Naive thymus-derived CD4-positive, alpha-beta T cell (primary cell): ENCODE data around the gene PSMB3. TPM values are rescaled to one million over a fixed set of nuclear protein-coding genes. Genes with fewer than 3 reads are reported as not detected.
A peak's percentile ranks its signal among the peaks of the same experiment; 100 is the strongest.
"Not testable (repeated sequence)": the region's sequence is repeated elsewhere in the genome, so short reads cannot be mapped to it uniquely, and the experiment has no call there.

ENCODE experiments used
- ATAC-seq: fragments of 150-1000 bp; cut with Tn5 transposase; 2 replicates; pipeline ENCODE4 v1.10.0; 2021; ENCODE audit warnings: mild to moderate bottlenecking, moderate library complexity
- CTCF ChIA-PET: fragments of 350-600 bp; sonication (Branson Sonifier 250); formaldehyde crosslinking; loops from one replicate; lab custom pipeline; 2021; ENCODE audit warnings: antibody characterized with exemption; lab: Charles Lee
- POLR2A ChIA-PET: fragments of 350-600 bp; sonication (Branson Sonifier 250); formaldehyde crosslinking; loops from one replicate; lab custom pipeline; 2021; ENCODE audit warnings: antibody characterized with exemption, inconsistent platforms; lab: Charles Lee
- DNase-seq, 9 donors: peaks; one replicate each; pipeline versions ENCODE4 v3.0.0 to v3.0.0-alpha.2; 2020 to 2022; ENCODE audit warnings: mixed read lengths in 1 of 9
- H3K27ac ChIP-seq: one replicate; pipeline ENCODE4 v1.7.0; 2013; ENCODE audit warnings: mild to moderate bottlenecking, low read depth, low read length, moderate library complexity
- H3K27me3 ChIP-seq, 2 donors: one replicate each; pipeline ENCODE4 v1.7.0; 2013; ENCODE audit warnings: low read length in 2 of 2, mild to moderate bottlenecking in 2 of 2, moderate library complexity in 2 of 2; ENCODE audit not compliant: control insufficient read depth in 2 of 2, insufficient read depth in 2 of 2
- H3K36me3 ChIP-seq, 3 experiments: 1 replicate in 2 of 3; 2 replicates in 1 of 3; pipeline ENCODE4 v1.7.0; 2013; ENCODE audit warnings: low read length in 3 of 3, mild to moderate bottlenecking in 3 of 3, moderate library complexity in 1 of 3; ENCODE audit not compliant: insufficient read depth in 3 of 3, control insufficient read depth in 2 of 3
- H3K4me1 ChIP-seq, 2 donors: one replicate each; pipeline ENCODE4 v1.7.0; 2013; ENCODE audit warnings: low read length in 2 of 2, mild to moderate bottlenecking in 2 of 2, moderate library complexity in 1 of 2; ENCODE audit not compliant: control insufficient read depth in 2 of 2, insufficient read depth in 2 of 2
- H3K4me3 ChIP-seq: 2 replicates; pipeline ENCODE4 v1.7.0; 2013; ENCODE audit warnings: mild to moderate bottlenecking, low read length
- H3K9me3 ChIP-seq, 3 experiments: 1 replicate in 2 of 3; 2 replicates in 1 of 3; pipeline ENCODE4 v1.7.0; 2013; ENCODE audit warnings: low read length in 3 of 3; ENCODE audit not compliant: control insufficient read depth in 2 of 3
- H3K27ac Mint-ChIP-seq, 9 donors: one replicate each; pipeline ENCODE4 v1.8.0; 2020 to 2022; ENCODE audit warnings: mixed read lengths in 9 of 9, mild to moderate bottlenecking in 8 of 9, moderate library complexity in 5 of 9, inconsistent platforms in 2 of 9
- H3K27me3 Mint-ChIP-seq, 5 donors: one replicate each; pipeline ENCODE4 v1.8.0; 2021 to 2022; ENCODE audit warnings: mixed read lengths in 5 of 5, mild to moderate bottlenecking in 1 of 5
- H3K36me3 Mint-ChIP-seq, 5 donors: one replicate each; pipeline ENCODE4 v1.8.0; 2020 to 2022; ENCODE audit warnings: mixed read lengths in 5 of 5, mild to moderate bottlenecking in 3 of 5, inconsistent platforms in 1 of 5
- H3K4me1 Mint-ChIP-seq, 7 donors: one replicate each; pipeline ENCODE4 v1.8.0; 2020 to 2022; ENCODE audit warnings: mixed read lengths in 7 of 7, mild to moderate bottlenecking in 3 of 7, inconsistent platforms in 1 of 7
- H3K4me3 Mint-ChIP-seq, 10 donors: one replicate each; pipeline ENCODE4 v1.8.0; 2020 to 2022; ENCODE audit warnings: mild to moderate bottlenecking in 10 of 10, mixed read lengths in 10 of 10, moderate library complexity in 6 of 10, inconsistent platforms in 2 of 10
- H3K9me3 Mint-ChIP-seq, 11 donors: one replicate each; pipeline ENCODE4 v1.8.0; 2020 to 2022; ENCODE audit warnings: mixed read lengths in 11 of 11, mild to moderate bottlenecking in 4 of 11, inconsistent platforms in 1 of 11, moderate library complexity in 1 of 11
- intact Hi-C, 2 donors: fragments of 100-400 bp; cut with micrococcal nuclease; formaldehyde crosslinking; loops; one replicate each; pipeline ENCODE4 v1.15.1; 2023
- polyA plus RNA-seq, 2 donors: library from polyadenylated mRNA; unstranded; fragments of 300-500 nt; fragmentation: Illumina TruSeq; gene quantifications; one replicate each; pipeline ENCODE4 v1.2.3, GENCODE V29; 2021
- total RNA-seq, 6 experiments: library from RNA in 5 of 6; stranded (reverse) in 5 of 6; gene quantifications; 1 replicate in 5 of 6; 2 replicates in 1 of 6; pipeline ENCODE4 v1.2.3 and lab custom pipeline; 2021 to 2026

PSMB3 gene
- total and polyA plus RNA-seq, 7 experiments from 2014 or later, result 60.8 to 410 (median 102) TPM

DNA sequence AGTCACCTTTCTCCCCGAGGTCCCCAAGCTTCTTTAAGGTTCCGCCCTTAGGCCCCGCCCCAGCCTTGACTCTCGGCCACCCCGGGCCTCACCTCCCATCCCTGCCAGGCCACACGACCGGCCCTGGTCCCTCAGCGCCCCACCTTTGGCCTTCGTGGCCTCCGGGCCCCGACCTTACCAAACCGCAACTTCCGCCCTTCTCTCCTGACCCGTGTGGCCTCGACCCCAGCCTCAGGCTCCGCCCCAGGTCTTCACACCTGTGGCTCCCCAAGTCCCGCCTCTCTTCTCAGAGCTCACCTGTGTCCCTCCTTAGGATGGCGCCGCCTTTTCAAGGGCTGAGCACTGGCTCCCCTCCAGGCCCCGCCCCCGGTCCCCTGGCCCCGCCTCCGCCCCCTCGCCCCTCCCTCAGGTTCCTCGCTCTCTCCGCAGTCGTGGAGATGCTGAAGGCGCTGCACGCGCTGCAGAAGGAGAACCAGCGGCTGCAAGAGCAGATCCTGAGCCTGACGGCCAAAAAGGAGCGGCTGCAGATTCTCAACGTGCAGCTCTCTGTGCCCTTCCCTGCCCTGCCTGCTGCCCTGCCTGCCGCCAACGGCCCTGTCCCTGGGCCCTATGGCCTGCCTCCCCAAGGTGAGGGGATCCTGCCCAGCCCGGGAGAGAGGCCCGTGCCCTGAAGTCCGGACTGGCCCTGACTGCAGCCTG is 32.4 kb upstream of the PSMB3 start:
- Histone ChIP-seq H3K36me3 (peaks cover 26 to 95% (median 30%) of the 10 kb centered on the region in 3 experiments), H3K27me3 (no peaks in the 10 kb centered on the region), H3K4me3 (no peak overlapping the region), H3K9me3 (no peaks in the 10 kb centered on the region), H3K27ac (no peak overlapping the region), H3K4me1 (peaks cover 3 to 5% of the 10 kb centered on the region in 2 donors)
- Mint-ChIP-seq H3K27ac (peak overlapping the region in 4 of 9 donors; percentile 54 to 70 (median 57)), H3K27me3 (no peaks in the 10 kb centered on the region), H3K9me3 (no peaks in the 10 kb centered on the region), H3K4me1 (peaks cover 19 to 61% (median 38%) of the 10 kb centered on the region in 7 donors), H3K36me3 (peaks cover 0 to 38% (median 19%) of the 10 kb centered on the region in 5 donors), H3K4me3 (no peak overlapping the region)
- DNase-seq (no peak), ATAC-seq (no peak)
- ChIA-PET CTCF (no interaction called here), POLR2A (interaction anchor here (0.8 to 15.9 kb wide), 3 partner anchors 8 to 13 kb away, joined by 4 to 317 read pairs (median 53); partner anchors contain the start of gene MLLT6)
- intact Hi-C loops, result no loop called here

- Histone ChIP-seq H3K4me3 (no peak overlapping the region), H3K27me3 (no peaks in the 10 kb centered on the region), H3K4me1 (peaks cover 3 to 12% of the 10 kb centered on the region in 2 donors), H3K9me3 (no peaks in the 10 kb centered on the region), H3K27ac (no peak overlapping the region), H3K36me3 (peaks cover 24 to 91% (median 30%) of the 10 kb centered on the region in 3 experiments)
- Mint-ChIP-seq H3K27me3 (no peaks in the 10 kb centered on the region), H3K27ac (peak overlapping the region in 5 of 9 donors; percentile 5 to 80 (median 44)), H3K9me3 (no peaks in the 10 kb centered on the region), H3K4me3 (no peak overlapping the region), H3K36me3 (peaks cover 0 to 32% (median 19%) of the 10 kb centered on the region in 5 donors), H3K4me1 (peaks cover 15 to 64% (median 37%) of the 10 kb centered on the region in 7 donors)
- ATAC-seq (no peak), DNase-seq (no peak)
- intact Hi-C loops, result no loop called here
- POLR2A ChIA-PET, result interaction anchor here (15.9 kb wide), 1 partner anchor 13 kb away, joined by 317 read pairs; the partner anchor contains the start of gene MLLT6
- CTCF ChIA-PET, result no interaction called here
These were observed 31.6 kb upstream of the PSMB3 start for GRCh38 chr17:38720941-38721340.

GRCh38 chr17:38721802-38722201 is 30.7 kb upstream of the PSMB3 start:
- no peaks in the 10 kb centered on the region for H3K9me3 Mint-ChIP-seq
- H3K4me1 Mint-ChIP-seq, result peaks cover 15 to 67% (median 37%) of the 10 kb centered on the region in 7 donors
- Histone ChIP-seq H3K36me3 (peaks cover 16 to 83% (median 23%) of the 10 kb centered on the region in 3 experiments), H3K27me3 (no peaks in the 10 kb centered on the region), H3K27ac (peak overlapping the region; percentile 21), H3K4me3 (no peak overlapping the region), H3K9me3 (no peaks in the 10 kb centered on the region), H3K4me1 (peaks cover 3 to 13% of the 10 kb centered on the region in 2 donors)
- DNase-seq (no peak), ATAC-seq (no peak)
- no peaks in the 10 kb centered on the region for H3K27me3 Mint-ChIP-seq
- peak overlapping the region in 1 of 9 donors; percentile 78 for H3K27ac Mint-ChIP-seq
- H3K4me3 Mint-ChIP-seq, result no peak overlapping the region
- ChIA-PET CTCF (interaction anchor here (0.6 to 1.1 kb wide), 2 partner anchors 16 to 46 kb away, joined by 3 read pairs; no protein-coding TSS in a partner anchor), POLR2A (interaction anchor here (15.9 kb wide), 1 partner anchor 14 kb away, joined by 317 read pairs; the partner anchor contains the start of gene MLLT6)
- intact Hi-C loops, result no loop called here
- H3K36me3 Mint-ChIP-seq, result peaks cover 0 to 28% (median 18%) of the 10 kb centered on the region in 5 donors

GRCh38 chr17:38724337-38724988 is 28.1 kb upstream of the PSMB3 start:
- intact Hi-C loops, result no loop called here
- ATAC-seq (no peak), DNase-seq (no peak)
- H3K4me1 ChIP-seq, result peaks cover 25 to 40% of the 10 kb centered on the region in 2 donors
- peaks cover 25 to 76% (median 50%) of the 10 kb centered on the region in 7 donors for H3K4me1 Mint-ChIP-seq
- ChIA-PET CTCF (interaction anchor here (1.4 kb wide), 1 partner anchor 48 kb away, joined by 4 read pairs; no protein-coding TSS in a partner anchor), POLR2A (interaction anchor here (0.6 to 15.9 kb wide), 3 partner anchors 9 to 130 kb away, joined by 3 to 317 read pairs (median 4); partner anchors contain the start of gene MLLT6)
- no peaks in the 10 kb centered on the region for H3K27me3 ChIP-seq
- peaks cover 0 to 4% (median 0%) of the 10 kb centered on the region in 11 donors for H3K9me3 Mint-ChIP-seq
- H3K4me3 Mint-ChIP-seq, result peak overlapping the region in 3 of 10 donors; percentile 17 to 34 (median 26)
- H3K27ac ChIP-seq, result peak overlapping the region; percentile 41
- peaks cover 10 to 56% (median 13%) of the 10 kb centered on the region in 3 experiments for H3K36me3 ChIP-seq
- no peak overlapping the region for H3K4me3 ChIP-seq
- H3K27me3 Mint-ChIP-seq, result no peaks in the 10 kb centered on the region
- no peaks in the 10 kb centered on the region for H3K9me3 ChIP-seq
- peak overlapping the region in 6 of 9 donors; percentile 55 to 79 (median 70) for H3K27ac Mint-ChIP-seq
- H3K36me3 Mint-ChIP-seq, result peaks cover 0 to 25% (median 9%) of the 10 kb centered on the region in 5 donors

DNA sequence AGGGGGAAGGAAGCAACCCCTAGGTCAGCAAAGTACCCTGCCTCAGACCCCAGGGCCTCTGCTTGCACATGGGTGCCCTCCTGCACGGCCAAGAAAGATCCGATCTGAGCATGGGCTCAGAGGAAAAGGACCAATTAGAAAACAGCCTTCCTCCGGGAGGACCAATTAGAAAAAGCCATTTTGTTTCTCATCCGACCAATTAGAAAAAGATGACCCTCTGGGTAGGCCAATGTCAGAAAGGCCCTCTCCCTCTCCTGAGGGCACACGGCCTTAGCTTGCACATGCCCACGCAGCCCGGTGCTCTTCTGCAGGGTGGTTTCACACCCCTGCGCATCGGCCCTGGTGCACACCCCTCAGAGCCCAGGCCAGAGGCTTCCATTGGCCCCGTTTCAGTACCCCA is 27.5 kb upstream of the PSMB3 start:
- ChIA-PET POLR2A (interaction anchor here (0.8 to 15.9 kb wide), 3 partner anchors 8 to 18 kb away, joined by 4 to 317 read pairs (median 4); partner anchors contain the start of gene MLLT6), CTCF (no interaction called here)
- DNase-seq (no peak), ATAC-seq (no peak)
- H3K9me3 ChIP-seq, result no peaks in the 10 kb centered on the region
- H3K27ac ChIP-seq, result peak overlapping the region; percentile 41
- H3K27me3 ChIP-seq, result no peaks in the 10 kb centered on the region
- peaks cover 10 to 50% (median 13%) of the 10 kb centered on the region in 3 experiments for H3K36me3 ChIP-seq
- H3K36me3 Mint-ChIP-seq, result peaks cover 0 to 23% (median 9%) of the 10 kb centered on the region in 5 donors
- peak overlapping the region in 4 of 10 donors; percentile 17 to 39 (median 30) for H3K4me3 Mint-ChIP-seq
- peak overlapping the region in 7 of 9 donors; percentile 9 to 72 (median 48) for H3K27ac Mint-ChIP-seq
- H3K9me3 Mint-ChIP-seq, result peaks cover 0 to 4% (median 0%) of the 10 kb centered on the region in 11 donors
- H3K27me3 Mint-ChIP-seq, result no peaks in the 10 kb centered on the region
- H3K4me1 Mint-ChIP-seq, result peaks cover 26 to 78% (median 52%) of the 10 kb centered on the region in 7 donors
- intact Hi-C loops, result no loop called here
- peaks cover 29 to 43% of the 10 kb centered on the region in 2 donors for H3K4me1 ChIP-seq
- H3K4me3 ChIP-seq, result no peak overlapping the region

DNA sequence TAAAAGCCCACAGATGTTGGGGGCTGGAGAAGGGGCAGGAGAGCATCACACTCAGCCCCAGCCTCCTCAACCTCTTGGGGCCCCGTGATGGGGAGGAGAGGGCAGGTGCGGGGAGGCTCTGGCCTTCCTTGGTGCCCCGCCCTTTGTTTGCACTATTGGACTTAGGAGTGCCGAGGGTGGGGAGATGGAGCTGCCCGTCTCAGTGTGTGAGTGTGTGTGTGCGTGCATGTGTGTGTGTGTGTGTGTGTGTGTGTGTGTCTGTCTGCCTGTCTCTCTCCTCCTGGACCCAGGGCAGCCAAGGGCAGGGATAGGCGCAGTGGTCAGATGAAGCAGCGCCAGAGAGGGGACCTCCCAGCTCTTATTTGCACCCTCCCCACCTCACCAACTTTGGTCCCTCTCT is 26.4 kb upstream of the PSMB3 start:
- Mint-ChIP-seq H3K36me3 (peaks cover 0 to 23% (median 4%) of the 10 kb centered on the region in 5 donors), H3K27ac (peak overlapping the region in 7 of 9 donors; percentile 50 to 93 (median 79)), H3K4me1 (peaks cover 19 to 80% (median 55%) of the 10 kb centered on the region in 7 donors), H3K4me3 (peak overlapping the region in 6 of 10 donors; percentile 8 to 72 (median 49))
- DNase-seq, CTCF ChIA-PET, intact Hi-C loops, H3K27me3 ChIP-seq, H3K9me3 ChIP-seq, H3K27ac ChIP-seq, H3K9me3 Mint-ChIP-seq, H3K27me3 Mint-ChIP-seq, ATAC-seq, H3K4me3 ChIP-seq: not testable (repeated sequence)
- Histone ChIP-seq H3K36me3 (peaks cover 4 to 40% (median 10%) of the 10 kb centered on the region in 3 experiments), H3K4me1 (peaks cover 35 to 51% of the 10 kb centered on the region in 2 donors)
- POLR2A ChIA-PET, result interaction anchor here (0.9 to 15.9 kb wide), 2 partner anchors 19 to 26 kb away, joined by 7 to 317 read pairs; partner anchors contain the start of gene MLLT6
